HG02840 (cell line): ENCODE results near the gene PLA2G15.

Experiments used
- ATAC-seq: cut with Tn5 transposase; IDR thresholded peaks from one replicate; pipeline ENCODE4 v1.9.1; 2021; ENCODE audit warnings: mild to moderate bottlenecking, moderate library complexity, moderate number of reproducible peaks; ENCODE audit not compliant: unreplicated experiment, low FRiP score

PLA2G15 gene

GRCh38 chr16:68296291-68296690 lies 51.1 kb downstream of the PLA2G15 start:
- ATAC-seq: no peak

GRCh38 chr16:68296693-68297092 lies 51.5 kb downstream of the PLA2G15 start:
- no peak for ATAC-seq

- ATAC-seq: no peak
Observed at GRCh38 chr16:68297908-68298307, 52.7 kb downstream of the PLA2G15 start.

- no peak for ATAC-seq
Observed at GRCh38 chr16:68298312-68298711, 53.1 kb downstream of the PLA2G15 start.

- no peak for ATAC-seq
Observed at GRCh38 chr16:68298907-68299561, 53.9 kb downstream of the PLA2G15 start.

GRCh38 chr16:68299571-68300453 lies 54.6 kb downstream of the PLA2G15 start:
- ATAC-seq: no peak

- no peak for ATAC-seq
Observed at GRCh38 chr16:68300734-68301459, 55.7 kb downstream of the PLA2G15 start.

GRCh38 chr16:68306633-68307032 lies 61.5 kb downstream of the PLA2G15 start:
- ATAC-seq: no peak

GRCh38 chr16:68309799-68310198 lies 64.6 kb downstream of the PLA2G15 start:
- ATAC-seq: no peak

- ATAC-seq: no peak
Observed at GRCh38 chr16:68310437-68310773, 65.2 kb downstream of the PLA2G15 start.
